Measurements from ENCODE around the gene CTBP2. TPM values are rescaled to one million over a fixed set of nuclear protein-coding genes. Genes with fewer than 3 reads are reported as not detected.

The CTBP2 gene
- total RNA-seq, 1 donor from 2014 or later, result 57.3 TPM

DNA sequence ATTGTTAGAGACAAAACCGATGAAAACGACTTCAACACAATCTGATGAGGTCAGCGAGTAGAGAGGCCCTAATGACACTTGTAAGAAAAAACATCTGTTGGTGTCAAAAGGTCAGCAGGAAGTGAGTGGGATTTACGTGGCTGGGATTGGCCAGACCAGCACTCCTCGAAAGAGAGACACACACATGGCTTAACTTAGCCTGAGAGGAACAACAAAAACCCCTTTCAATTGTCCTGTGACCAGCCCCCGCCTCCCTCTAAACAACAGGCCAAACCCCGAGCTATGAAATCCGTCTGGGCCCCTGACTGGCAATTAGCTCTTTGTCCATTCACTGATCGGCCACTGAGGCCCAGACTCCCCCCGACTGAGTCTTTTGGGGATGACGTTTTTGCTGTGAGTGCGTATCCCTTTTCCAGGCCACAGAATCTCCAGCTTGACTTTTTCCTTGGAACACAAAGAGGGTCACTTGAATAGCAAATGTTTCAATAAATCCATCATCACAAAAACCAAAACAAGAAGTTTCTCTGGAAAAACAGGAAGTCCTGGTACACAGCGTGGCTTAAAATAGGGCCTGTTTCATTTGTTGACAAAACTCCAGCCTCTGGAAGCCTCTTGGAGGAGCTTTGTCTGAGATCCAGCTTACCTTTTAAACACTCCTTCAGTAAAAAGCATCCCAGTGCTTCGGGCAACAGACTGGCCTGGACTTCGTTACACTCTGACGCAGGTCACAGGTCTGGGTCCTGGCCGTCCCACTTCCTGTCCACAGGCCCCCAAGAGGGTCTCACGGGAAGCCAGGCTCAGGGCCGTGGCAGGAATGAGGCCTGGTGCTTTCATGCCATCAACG, 103.0 kb downstream of the CTBP2 start:
- TF ChIP-seq, protein P1, sequence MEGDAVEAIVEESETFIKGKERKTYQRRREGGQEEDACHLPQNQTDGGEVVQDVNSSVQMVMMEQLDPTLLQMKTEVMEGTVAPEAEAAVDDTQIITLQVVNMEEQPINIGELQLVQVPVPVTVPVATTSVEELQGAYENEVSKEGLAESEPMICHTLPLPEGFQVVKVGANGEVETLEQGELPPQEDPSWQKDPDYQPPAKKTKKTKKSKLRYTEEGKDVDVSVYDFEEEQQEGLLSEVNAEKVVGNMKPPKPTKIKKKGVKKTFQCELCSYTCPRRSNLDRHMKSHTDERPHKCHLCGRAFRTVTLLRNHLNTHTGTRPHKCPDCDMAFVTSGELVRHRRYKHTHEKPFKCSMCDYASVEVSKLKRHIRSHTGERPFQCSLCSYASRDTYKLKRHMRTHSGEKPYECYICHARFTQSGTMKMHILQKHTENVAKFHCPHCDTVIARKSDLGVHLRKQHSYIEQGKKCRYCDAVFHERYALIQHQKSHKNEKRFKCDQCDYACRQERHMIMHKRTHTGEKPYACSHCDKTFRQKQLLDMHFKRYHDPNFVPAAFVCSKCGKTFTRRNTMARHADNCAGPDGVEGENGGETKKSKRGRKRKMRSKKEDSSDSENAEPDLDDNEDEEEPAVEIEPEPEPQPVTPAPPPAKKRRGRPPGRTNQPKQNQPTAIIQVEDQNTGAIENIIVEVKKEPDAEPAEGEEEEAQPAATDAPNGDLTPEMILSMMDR (conservative IDR thresholded peaks at IDR 0.05; ENCODE audit: low read depth, low read length), result no peak
- no peak overlapping the region for H3K4me3 ChIP-seq (ENCODE audit: low read depth, low read length)
- no peak for DNase-seq (ENCODE audit: low read depth)

GRCh38 chr10:125056161-125057132, 103.9 kb downstream of the CTBP2 start:
- TF ChIP-seq, protein P1 (conservative IDR thresholded peaks at IDR 0.05; ENCODE audit: low read depth, low read length), result no peak
- DNase-seq (ENCODE audit: low read depth), result no peak
- no peak overlapping the region for H3K4me3 ChIP-seq (ENCODE audit: low read depth, low read length)

GRCh38 chr10:125055446-125055845, 104.9 kb downstream of the CTBP2 start:
- TF ChIP-seq, protein P1 (conservative IDR thresholded peaks at IDR 0.05; ENCODE audit: low read depth, low read length), result no peak

DNA sequence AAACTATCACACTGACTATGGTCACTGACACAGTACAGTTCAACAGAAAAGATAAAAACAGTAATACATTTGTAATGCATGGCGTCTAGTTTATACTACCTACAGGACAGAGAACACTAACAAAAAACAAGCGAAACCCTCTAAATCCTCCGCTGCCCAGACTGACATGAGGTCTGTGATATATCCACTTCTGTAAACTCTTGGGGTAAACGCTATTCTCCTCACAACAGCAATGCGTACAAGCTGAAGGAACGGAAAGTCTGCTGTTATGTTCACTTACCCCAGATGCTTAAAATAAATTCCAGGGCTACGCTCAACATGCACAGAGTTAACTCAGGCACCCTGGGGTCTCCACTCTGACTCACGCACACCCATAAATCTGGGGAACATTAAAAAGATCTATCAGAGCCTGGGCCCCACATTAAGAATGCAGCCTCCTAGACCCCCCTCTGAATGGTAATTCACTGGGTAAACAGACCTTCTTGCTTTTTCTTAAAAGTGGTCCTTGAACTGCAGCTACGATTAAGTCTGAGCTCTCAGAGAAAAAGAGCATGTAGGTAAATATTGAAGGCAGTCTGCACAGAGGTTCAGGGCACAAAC, 105.6 kb downstream of the CTBP2 start:
- no peak for DNase-seq (ENCODE audit: low read depth)

More at GRCh38 chr10:125055446-125055845, 104.9 kb downstream of the CTBP2 start:
- no peak for DNase-seq (ENCODE audit: low read depth)
- H3K4me3 ChIP-seq (ENCODE audit: low read depth, low read length), result no peak overlapping the region

DNA sequence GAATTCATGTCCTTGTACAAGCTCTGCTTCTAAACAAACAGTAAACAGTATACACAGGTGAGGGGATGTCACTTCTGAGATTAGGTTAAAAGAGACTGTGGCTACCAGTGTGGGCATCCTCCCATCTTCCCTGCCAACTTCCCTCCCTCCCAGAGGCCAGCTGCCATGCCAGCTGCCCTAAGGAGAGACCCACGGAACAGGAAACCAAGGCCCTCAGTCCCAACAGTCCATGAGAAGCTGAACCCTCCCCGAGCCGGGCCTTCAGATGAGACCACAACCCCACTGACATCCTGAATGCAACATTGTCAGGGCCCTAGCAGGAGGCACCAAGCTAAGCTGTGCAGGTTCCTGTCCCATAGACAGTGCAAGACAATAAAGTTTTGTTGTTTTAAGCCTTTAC, 106.1 kb downstream of the CTBP2 start:
- TF ChIP-seq, protein P1 (conservative IDR thresholded peaks at IDR 0.05; ENCODE audit: low read depth, low read length), result no peak
- H3K4me3 ChIP-seq (ENCODE audit: low read depth, low read length), result no peak overlapping the region
- DNase-seq (ENCODE audit: low read depth), result no peak

More for the DNA sequence above, 105.6 kb downstream of the CTBP2 start:
- TF ChIP-seq, protein P1 (conservative IDR thresholded peaks at IDR 0.05; ENCODE audit: low read depth, low read length), result no peak
- no peak overlapping the region for H3K4me3 ChIP-seq (ENCODE audit: low read depth, low read length)

- H3K4me3 ChIP-seq (ENCODE audit: low read depth, low read length), result no peak overlapping the region
- TF ChIP-seq, protein P1 (conservative IDR thresholded peaks at IDR 0.05; ENCODE audit: low read depth, low read length), result no peak
Measured at GRCh38 chr10:125052146-125052545, 108.2 kb downstream of the CTBP2 start.

More at GRCh38 chr10:125052146-125052545, 108.2 kb downstream of the CTBP2 start:
- no peak for DNase-seq (ENCODE audit: low read depth)
